GM19324 (cell line): ENCODE results near the gene TRIL.

Source experiments
- ATAC-seq: cut with Tn5 transposase; IDR thresholded peaks from one replicate; pipeline ENCODE4 v1.9.1; 2021; ENCODE audit warnings: mild to moderate bottlenecking, moderate library complexity; ENCODE audit not compliant: unreplicated experiment, low FRiP score

Gene TRIL, protein sequence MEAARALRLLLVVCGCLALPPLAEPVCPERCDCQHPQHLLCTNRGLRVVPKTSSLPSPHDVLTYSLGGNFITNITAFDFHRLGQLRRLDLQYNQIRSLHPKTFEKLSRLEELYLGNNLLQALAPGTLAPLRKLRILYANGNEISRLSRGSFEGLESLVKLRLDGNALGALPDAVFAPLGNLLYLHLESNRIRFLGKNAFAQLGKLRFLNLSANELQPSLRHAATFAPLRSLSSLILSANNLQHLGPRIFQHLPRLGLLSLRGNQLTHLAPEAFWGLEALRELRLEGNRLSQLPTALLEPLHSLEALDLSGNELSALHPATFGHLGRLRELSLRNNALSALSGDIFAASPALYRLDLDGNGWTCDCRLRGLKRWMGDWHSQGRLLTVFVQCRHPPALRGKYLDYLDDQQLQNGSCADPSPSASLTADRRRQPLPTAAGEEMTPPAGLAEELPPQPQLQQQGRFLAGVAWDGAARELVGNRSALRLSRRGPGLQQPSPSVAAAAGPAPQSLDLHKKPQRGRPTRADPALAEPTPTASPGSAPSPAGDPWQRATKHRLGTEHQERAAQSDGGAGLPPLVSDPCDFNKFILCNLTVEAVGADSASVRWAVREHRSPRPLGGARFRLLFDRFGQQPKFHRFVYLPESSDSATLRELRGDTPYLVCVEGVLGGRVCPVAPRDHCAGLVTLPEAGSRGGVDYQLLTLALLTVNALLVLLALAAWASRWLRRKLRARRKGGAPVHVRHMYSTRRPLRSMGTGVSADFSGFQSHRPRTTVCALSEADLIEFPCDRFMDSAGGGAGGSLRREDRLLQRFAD

DNA sequence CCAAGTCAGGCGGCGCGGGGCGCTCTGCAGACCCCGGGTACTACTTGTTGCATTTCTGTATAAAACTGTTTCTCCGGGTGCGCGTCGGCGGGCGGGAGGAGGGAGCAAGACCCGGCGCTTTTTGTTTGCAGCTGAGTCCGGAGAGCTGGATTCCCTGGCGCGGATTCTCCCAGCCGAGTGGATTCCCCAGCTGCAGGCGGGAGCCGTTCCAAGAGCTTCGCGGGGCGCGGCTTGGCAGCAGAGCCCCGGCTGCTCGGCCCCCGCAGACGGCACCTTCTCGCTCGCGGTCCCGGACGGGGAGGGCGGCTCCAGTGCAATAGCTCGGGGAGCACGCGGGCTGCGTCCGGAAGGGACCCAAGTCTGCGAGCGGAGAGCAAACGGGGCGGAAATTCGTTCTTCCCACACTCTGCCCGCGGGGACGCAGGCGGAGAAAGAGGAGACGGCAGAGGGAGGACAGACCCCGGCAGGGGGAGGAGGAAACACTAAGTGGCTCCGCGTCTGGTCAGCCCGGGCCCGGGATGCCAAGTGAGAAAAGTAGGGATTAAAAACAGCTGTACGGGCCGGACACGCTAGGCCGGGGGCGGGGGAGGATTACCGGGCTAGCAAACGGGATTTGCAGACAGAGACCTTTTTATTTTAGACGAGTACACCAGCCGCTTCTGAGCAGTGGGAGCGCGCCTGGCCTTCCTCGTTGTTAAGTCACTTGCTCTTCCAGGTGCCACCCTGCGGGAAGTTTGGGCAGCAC lies at the start of gene TRIL:
Gene TRIL (minus strand): TSS at position 96 of the 745 bp plus-strand sequence. CDS start 284 bp downstream, outside the sequence.
- ATAC-seq = no peak

GRCh38 chr7:29007127-29007526 lies 49.0 kb upstream of the TRIL start:
- no peak for ATAC-seq

DNA sequence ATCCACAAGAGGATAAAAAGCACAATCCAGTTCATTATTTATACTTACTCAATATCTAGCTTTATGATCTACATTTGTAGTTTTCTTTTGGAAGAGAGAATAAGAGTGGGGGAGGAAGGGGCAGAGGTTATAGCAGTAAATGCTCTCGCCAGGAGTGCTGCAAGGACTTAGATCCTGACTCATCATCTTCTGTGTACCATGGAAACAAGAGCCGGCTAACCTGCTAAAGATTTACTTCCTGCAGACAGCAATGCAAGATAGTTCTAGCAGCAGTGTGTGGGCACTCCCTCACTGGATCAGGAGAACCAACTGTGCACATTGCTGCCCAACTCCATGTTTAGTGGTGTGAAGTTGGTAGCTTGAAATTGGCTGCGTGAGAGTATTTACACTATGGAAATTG lies 47.7 kb upstream of the TRIL start:
- no peak for ATAC-seq

DNA sequence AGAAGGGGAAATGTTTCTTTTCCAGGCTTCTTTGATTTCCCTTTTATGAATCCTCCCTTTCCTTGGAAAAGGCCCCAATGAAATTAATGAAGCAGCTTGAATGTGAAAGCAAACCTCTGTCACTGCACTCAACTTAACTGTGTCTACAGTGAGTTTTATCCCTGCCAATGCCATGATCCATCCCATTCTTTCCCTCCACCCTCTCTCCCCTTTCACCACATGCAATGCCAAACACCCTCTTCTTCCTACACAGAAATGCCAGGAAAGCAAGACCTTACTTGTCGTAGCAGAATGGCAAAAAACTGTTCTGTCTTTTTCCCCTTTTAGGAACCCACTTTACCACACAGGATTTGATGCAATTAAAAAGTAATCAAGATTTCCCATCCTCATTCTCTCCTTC lies 47.3 kb upstream of the TRIL start:
- ATAC-seq = no peak

DNA sequence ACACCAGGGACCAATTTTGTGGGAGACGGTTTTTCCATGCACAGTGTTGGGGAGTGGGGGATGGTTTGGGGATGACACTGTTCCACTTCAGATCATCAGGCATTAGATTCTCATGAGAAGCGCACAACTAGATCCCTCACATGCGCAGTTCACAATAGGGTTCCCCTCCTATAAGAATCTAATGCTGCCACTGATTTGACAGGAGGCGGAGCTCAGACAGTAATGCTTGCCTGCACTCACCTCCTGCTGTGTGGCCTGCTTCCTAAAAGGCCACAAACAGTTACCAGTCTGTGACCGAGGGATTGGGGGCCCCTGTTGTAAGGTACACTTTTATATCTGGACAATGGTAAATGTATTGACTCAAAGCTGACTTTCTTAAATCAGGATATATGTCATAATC lies 45.6 kb upstream of the TRIL start:
- ATAC-seq = no peak

GRCh38 chr7:29000717-29001076 lies 42.6 kb upstream of the TRIL start:
- ATAC-seq = no peak

- ATAC-seq = no peak
These were observed 42.0 kb upstream of the TRIL start for GRCh38 chr7:28999895-29000716.

DNA sequence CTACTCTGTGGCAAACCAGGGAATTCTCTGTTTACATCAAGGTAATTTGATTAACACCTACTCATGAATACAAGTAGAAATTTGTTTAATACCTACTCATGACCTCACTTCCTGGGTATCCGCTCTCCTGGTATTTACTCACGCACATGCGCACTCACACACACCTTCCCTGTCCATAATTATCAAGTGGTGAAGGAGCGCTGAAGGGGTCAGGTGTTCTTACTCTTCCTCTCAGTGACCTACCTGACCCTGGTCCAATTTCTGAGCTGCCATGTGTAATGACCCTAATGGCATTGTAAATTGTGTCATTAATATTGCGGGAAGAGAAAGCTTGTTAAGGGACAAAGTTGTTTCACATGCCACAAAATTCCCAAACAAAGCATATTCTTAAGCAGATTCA lies 41.3 kb upstream of the TRIL start:
- no peak for ATAC-seq

GRCh38 chr7:28998105-28998504 lies 40.0 kb upstream of the TRIL start:
- no peak for ATAC-seq

- no peak for ATAC-seq
These were observed 38.7 kb upstream of the TRIL start for GRCh38 chr7:28996836-28997235.

GRCh38 chr7:28993371-28993770 lies 35.2 kb upstream of the TRIL start:
- ATAC-seq = no peak

DNA sequence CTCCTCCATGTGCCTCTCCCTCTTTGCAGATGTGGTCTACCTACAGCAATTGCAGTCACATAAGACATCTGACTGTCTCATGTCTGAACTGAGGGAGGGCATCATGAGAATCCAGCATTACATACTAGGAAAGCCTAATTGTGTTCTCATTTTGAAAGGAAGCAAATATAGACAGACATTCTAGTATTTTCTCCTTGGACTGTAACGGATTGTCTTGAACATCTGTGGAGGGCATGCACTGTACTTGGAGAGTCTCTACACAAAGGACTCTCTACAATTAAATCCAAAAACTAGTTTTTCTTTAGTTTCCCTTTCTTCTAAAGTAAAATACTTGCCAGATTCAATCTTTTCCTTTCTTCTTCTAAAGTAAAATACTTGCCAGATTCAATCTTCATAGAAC lies 34.7 kb upstream of the TRIL start:
- ATAC-seq = no peak

DNA sequence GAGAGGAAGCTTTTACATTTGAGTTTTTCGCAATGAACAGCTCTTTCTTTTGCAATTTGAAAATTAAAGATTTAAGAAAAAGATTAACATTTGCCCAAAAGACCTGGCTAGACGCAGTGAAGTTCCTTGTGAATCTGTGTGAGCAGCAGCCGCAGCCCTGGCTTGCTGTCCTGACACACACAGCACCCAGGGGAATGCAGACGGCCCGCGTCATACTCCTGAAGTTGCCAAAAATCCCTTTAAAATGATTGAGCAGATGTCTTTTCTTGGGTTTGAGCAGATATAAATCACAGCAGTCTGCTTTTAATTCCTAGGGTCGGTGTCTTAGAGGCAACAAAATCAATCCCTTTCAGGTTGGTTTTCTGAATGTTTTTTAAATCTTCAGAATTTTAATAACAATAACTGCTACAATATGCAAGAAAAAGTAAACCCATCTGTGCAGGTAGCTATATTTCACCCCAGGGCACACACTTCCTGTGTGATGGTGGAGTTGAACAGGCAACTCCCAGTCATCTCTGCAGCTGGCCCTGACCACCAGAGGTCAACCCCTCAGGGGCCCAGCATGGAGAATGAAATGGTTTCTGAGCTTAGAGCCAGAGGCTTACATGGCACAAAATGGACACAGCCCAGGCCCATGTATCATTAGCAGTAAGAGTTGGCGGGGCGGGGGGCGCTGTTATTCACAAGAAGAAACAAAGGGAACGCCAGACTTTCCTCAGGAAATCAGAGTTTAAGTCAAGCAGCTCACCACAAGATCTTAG lies 32.2 kb upstream of the TRIL start:
- no peak for ATAC-seq

- no peak for ATAC-seq
These were observed 31.3 kb upstream of the TRIL start for GRCh38 chr7:28989211-28989980.

DNA sequence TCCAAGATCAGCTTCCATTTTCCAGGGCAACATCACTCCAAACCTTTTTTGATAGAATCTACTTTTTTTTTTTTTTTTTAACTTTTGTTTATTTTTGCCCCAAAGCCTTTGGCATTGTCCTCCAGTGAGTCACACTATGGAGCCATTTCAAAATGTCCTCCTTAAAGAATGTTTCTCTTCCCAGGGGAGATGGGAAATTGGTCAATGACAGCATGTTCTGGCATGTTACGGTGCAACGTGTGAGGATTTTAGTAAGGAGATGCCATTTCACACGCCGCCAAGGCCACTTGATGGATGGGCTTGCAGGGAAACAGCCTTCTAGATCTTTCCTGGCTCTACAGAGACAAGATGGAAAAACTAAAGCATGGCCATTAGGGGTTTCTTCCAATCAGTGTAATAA lies 30.7 kb upstream of the TRIL start:
- no peak for ATAC-seq

- no peak for ATAC-seq
These were observed 30.0 kb upstream of the TRIL start for GRCh38 chr7:28988091-28988490.

DNA sequence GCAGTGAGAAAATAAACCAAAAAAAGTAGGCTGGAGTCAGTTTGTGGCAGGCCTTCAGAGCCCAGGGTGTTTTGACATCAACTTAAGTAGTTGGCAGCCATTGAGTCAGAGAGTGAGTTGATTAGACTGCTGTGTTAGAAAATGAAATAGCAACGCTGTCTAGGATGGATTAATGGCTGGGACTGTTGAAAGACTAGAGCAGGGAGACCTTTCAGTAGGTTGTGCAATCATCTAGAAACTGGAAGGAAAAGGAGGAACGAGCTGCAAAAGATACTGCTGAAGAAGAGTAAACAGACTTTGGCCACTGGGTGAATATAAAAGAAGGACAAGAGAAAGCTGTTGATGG lies 28.6 kb upstream of the TRIL start:
- ATAC-seq = no peak

DNA sequence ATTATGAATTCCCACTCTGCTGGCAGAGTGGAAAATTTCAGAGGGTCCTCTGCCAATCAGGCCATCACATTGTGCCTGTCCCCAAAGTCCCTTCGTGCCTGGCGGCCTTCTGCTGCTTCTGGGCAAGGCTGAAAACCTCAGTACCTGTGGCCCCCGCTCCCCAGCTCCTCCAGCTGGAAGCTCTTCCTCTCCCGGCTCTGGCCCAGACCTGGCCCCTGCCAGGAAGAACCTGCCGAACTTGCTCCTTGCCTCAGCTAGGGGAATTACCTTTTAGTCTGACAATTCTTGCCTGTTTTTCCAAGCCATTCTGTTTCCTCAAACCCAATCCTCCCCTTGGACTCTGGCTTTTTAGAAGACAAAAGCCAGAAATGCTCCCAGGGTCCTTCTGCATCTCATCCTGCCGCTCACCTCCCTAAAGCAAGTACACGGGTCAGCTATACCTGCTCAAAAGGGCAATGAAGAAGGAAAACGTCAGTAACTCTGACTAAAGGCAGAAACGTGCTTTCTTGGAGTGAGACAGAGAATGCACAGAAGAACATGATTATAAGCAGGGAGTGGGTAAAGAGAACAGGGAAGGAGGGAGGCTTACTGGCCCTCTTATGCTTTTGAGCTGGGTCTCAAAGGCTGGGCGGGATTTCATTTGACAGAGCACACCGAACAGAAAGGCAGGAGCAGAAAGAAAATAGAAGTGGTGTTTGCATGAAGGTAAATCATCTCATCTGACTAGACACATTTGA lies 28.1 kb upstream of the TRIL start:
- ATAC-seq = no peak
